H1 (cell line): Measurements from ENCODE around the gene KANSL1L. TPM values are rescaled to one million over a fixed set of nuclear protein-coding genes. Genes with fewer than 3 reads are reported as not detected.

ENCODE experiments used
- CTCF ChIA-PET: fragments of 300-600 bp; sonication (Branson Sonifier 250); formaldehyde crosslinking; loops from one replicate; lab custom pipeline; 2021; ENCODE audit not compliant: partially characterized antibody; lab: Charles Lee
- POLR2A ChIA-PET: fragments of 300-600 bp; sonication (Branson Sonifier 250); formaldehyde crosslinking; loops from one replicate; lab custom pipeline; 2021; ENCODE audit warnings: inconsistent platforms; ENCODE audit not compliant: partially characterized antibody; lab: Charles Lee
- DNase-seq, 2 experiments: peaks; one replicate each; pipeline versions ENCODE4 v3.0.0 to v3.0.0-alpha.2; 2010 to 2022; ENCODE audit warnings: low spot score in 2 of 2, low read depth in 1 of 2, mixed read lengths in 1 of 2
- FAIRE-seq: peaks from 2 replicates; lab custom pipeline; 2011; peaks lifted over from hg19 to GRCh38; lab: Jason Lieb, UNC
- H2AFZ ChIP-seq: 2 replicates; pipeline ENCODE4 v1.8.1; 2012; ENCODE audit warnings: low read length, inconsistent platforms
- H2AK5ac ChIP-seq: 2 replicates; pipeline ENCODE4 v1.6.1; 2013; ENCODE audit warnings: low read depth, low read length
- H2BK120ac ChIP-seq: replicated peaks from 2 replicates; pipeline ENCODE3; 2013; ENCODE audit warnings: low read depth, low read length, inconsistent platforms
- H2BK12ac ChIP-seq: 2 replicates; pipeline ENCODE4 v1.6.1; 2013; ENCODE audit warnings: low read depth, low read length
- H2BK15ac ChIP-seq: 2 replicates; pipeline ENCODE4 v1.6.1; 2013; ENCODE audit warnings: low read length
- H2BK20ac ChIP-seq: 2 replicates; pipeline ENCODE4 v1.6.1; 2013; ENCODE audit warnings: low read length
- H2BK5ac ChIP-seq: 2 replicates; pipeline ENCODE4 v1.6.1; 2013; ENCODE audit warnings: low read depth, low read length
- H3K14ac ChIP-seq: 2 replicates; pipeline ENCODE4 v1.6.1; 2013; ENCODE audit warnings: inconsistent platforms; ENCODE audit not compliant: insufficient read length
- H3K18ac ChIP-seq: 2 replicates; pipeline ENCODE4 v1.6.1; 2013; ENCODE audit warnings: low read length; ENCODE audit errors: extremely low read depth
- H3K23ac ChIP-seq: 2 replicates; pipeline ENCODE4 v1.6.1; 2013; ENCODE audit warnings: inconsistent platforms; ENCODE audit not compliant: insufficient read length
- H3K23me2 ChIP-seq: 2 replicates; pipeline ENCODE4 v1.6.1; 2013; ENCODE audit warnings: low read depth, low read length
- H3K27ac ChIP-seq: 2 replicates; pipeline ENCODE4 v1.6.1; 2011; ENCODE audit warnings: low read depth, low read length, inconsistent platforms
- H3K27me3 ChIP-seq, 4 experiments: replicated peaks in 1 of 4; 1 replicate in 1 of 4; 2 replicates in 3 of 4; pipeline versions ENCODE4 v1.6.1 to v1.8.1; 2011 to 2013; ENCODE audit warnings: low read length in 3 of 4, mild to moderate bottlenecking in 3 of 4, inconsistent platforms in 2 of 4, mixed read lengths in 2 of 4, moderate library complexity in 1 of 4; ENCODE audit not compliant: control insufficient read depth in 3 of 4, insufficient read depth in 3 of 4; ENCODE audit errors: extremely low read depth in 1 of 4
- H3K36me3 ChIP-seq, 4 experiments: 2 replicates each; pipeline versions ENCODE4 v1.6.1 to v1.8.1; 2011 to 2013; ENCODE audit warnings: mild to moderate bottlenecking in 4 of 4, low read length in 3 of 4, moderate library complexity in 2 of 4, control low read depth in 1 of 4, inconsistent platforms in 1 of 4; ENCODE audit not compliant: insufficient read depth in 4 of 4, control insufficient read depth in 2 of 4
- H3K4ac ChIP-seq: replicated peaks from 2 replicates; pipeline ENCODE3; 2013; ENCODE audit warnings: low read length, low read depth, mixed read lengths, inconsistent platforms; ENCODE audit not compliant: insufficient read length
- H3K4me1 ChIP-seq, 4 experiments: replicated peaks in 1 of 4; 1 replicate in 1 of 4; 2 replicates in 3 of 4; pipeline versions ENCODE4 v1.6.1 to v1.8.1; 2011 to 2013; ENCODE audit warnings: low read length in 3 of 4, inconsistent platforms in 2 of 4, mixed read lengths in 1 of 4; ENCODE audit not compliant: insufficient read depth in 4 of 4, control insufficient read depth in 3 of 4
- H3K4me2 ChIP-seq, 2 experiments: 2 replicates each; pipeline versions ENCODE4 v1.6.1 to v1.8.1; 2011 to 2013; ENCODE audit warnings: low read depth in 2 of 2, low read length in 2 of 2, control low read depth in 1 of 2, inconsistent platforms in 1 of 2, mild to moderate bottlenecking in 1 of 2; ENCODE audit not compliant: insufficient read depth in 1 of 2
- H3K4me3 ChIP-seq, 4 experiments: fragments of 200-600, 300-600 bp in 1 of 4; sonication (generic), shearing (Covaris generic), sonication (Bioruptor Twin) in 1 of 4; 2 replicates each; pipeline versions ENCODE4 v1.5.1 to v1.8.1; 2011 to 2016; ENCODE audit warnings: low read length in 4 of 4, low read depth in 3 of 4, control low read depth in 2 of 4, inconsistent platforms in 2 of 4, mild to moderate bottlenecking in 2 of 4, mixed read lengths in 1 of 4, moderate library complexity in 1 of 4; ENCODE audit not compliant: insufficient read depth in 2 of 4; ENCODE audit errors: extremely low read depth in 1 of 4
- H3K56ac ChIP-seq: replicated peaks from 2 replicates; pipeline ENCODE3; 2013; ENCODE audit warnings: low read depth, mild to moderate bottlenecking, mixed read lengths, low read length, inconsistent platforms; ENCODE audit not compliant: insufficient read length
- H3K79me1 ChIP-seq: 2 replicates; pipeline ENCODE4 v1.6.1; 2013; ENCODE audit warnings: low read depth, low read length, control low read depth
- H3K79me2 ChIP-seq, 2 experiments: 2 replicates each; pipeline versions ENCODE4 v1.6.1 to v1.8.1; 2012 to 2013; ENCODE audit warnings: low read length in 2 of 2, mild to moderate bottlenecking in 2 of 2, inconsistent platforms in 1 of 2; ENCODE audit not compliant: insufficient read depth in 2 of 2, control insufficient read depth in 1 of 2
- H3K9ac ChIP-seq, 4 experiments: replicated peaks in 1 of 4; 1 replicate in 1 of 4; 2 replicates in 3 of 4; pipeline versions ENCODE4 v1.6.1 to v1.8.1; 2011 to 2013; ENCODE audit warnings: low read depth in 3 of 4, low read length in 3 of 4, control low read depth in 2 of 4, mild to moderate bottlenecking in 2 of 4, moderate library complexity in 2 of 4, inconsistent platforms in 1 of 4; ENCODE audit errors: extremely low read depth in 1 of 4
- H3K9me3 ChIP-seq, 2 experiments: 2 replicates each; pipeline versions ENCODE4 v1.6.1 to v1.8.1; 2012 to 2013; ENCODE audit warnings: mild to moderate bottlenecking in 2 of 2, moderate library complexity in 2 of 2, control low read depth in 1 of 2, inconsistent platforms in 1 of 2, low read depth in 1 of 2, low read length in 1 of 2, mixed read lengths in 1 of 2; ENCODE audit not compliant: insufficient read depth in 2 of 2
- H4K20me1 ChIP-seq, 2 experiments: replicated peaks in 1 of 2; 2 replicates each; pipeline versions ENCODE3 to v1.8.1; 2011 to 2013; ENCODE audit warnings: inconsistent platforms in 2 of 2, low read length in 2 of 2, mild to moderate bottlenecking in 1 of 2; ENCODE audit not compliant: insufficient read depth in 2 of 2, control insufficient read depth in 1 of 2
- H4K5ac ChIP-seq: 2 replicates; pipeline ENCODE4 v1.6.1; 2013; ENCODE audit warnings: low read length, low read depth, mixed read lengths, inconsistent platforms; ENCODE audit not compliant: insufficient read length
- H4K8ac ChIP-seq: 2 replicates; pipeline ENCODE4 v1.8.0; 2013; ENCODE audit warnings: mild to moderate bottlenecking, moderate library complexity, low read length, inconsistent platforms; ENCODE audit not compliant: insufficient read depth; ENCODE audit errors: extremely low read depth
- H4K91ac ChIP-seq: replicated peaks from 2 replicates; pipeline ENCODE3; 2013; ENCODE audit warnings: low read length, mixed read lengths, inconsistent platforms; ENCODE audit not compliant: insufficient read length
- ASH2L ChIP-seq: fragments of 200-600, 300-600 bp; sonication (generic); IDR thresholded peaks from one replicate; pipeline ENCODE4 v1.7.1; 2017; ENCODE audit warnings: low read length
- BACH1 ChIP-seq: IDR thresholded peaks from 2 replicates; pipeline ENCODE4 v1.6.1; 2012; ENCODE audit warnings: low read length, improper control_type of control experiment
- FOSL1 ChIP-seq: IDR thresholded peaks from 2 replicates; pipeline ENCODE4 v1.6.1; 2011; ENCODE audit warnings: mild to moderate bottlenecking, low read depth, low read length, moderate library complexity; ENCODE audit not compliant: insufficient read depth
- HDAC2 ChIP-seq, 2 experiments: fragments of 300-600 bp in 1 of 2; sonication (generic) in 1 of 2; IDR thresholded peaks; 2 replicates each; pipeline ENCODE4 v1.6.1; 2011 to 2012; ENCODE audit warnings: low read depth in 2 of 2, low read length in 2 of 2, mild to moderate bottlenecking in 2 of 2, moderate library complexity in 2 of 2, borderline replicate concordance in 1 of 2, inconsistent platforms in 1 of 2
- SAP30 ChIP-seq: fragments of 300-600 bp; sonication (generic); IDR thresholded peaks from 2 replicates; pipeline ENCODE4 v1.7.1; 2012; ENCODE audit warnings: low read length, moderate library complexity, mild to moderate bottlenecking, inconsistent platforms; ENCODE audit not compliant: insufficient read depth, insufficient replicate concordance
- WGBS, 2 experiments: shearing (Covaris generic) in 1 of 2; methylation state at CpG; one replicate each; pipeline versions ENCODE4 v1.1.6 to v1.1.7; 2013 to 2015; ENCODE audit warnings: low lambda C conversion rate in 2 of 2, mixed read lengths in 2 of 2, inconsistent platforms in 1 of 2, low coverage in 1 of 2, missing lambda C conversion rate in 1 of 2; ENCODE audit not compliant: insufficient replicate concordance in 2 of 2, insufficient coverage in 1 of 2, insufficient read length in 1 of 2; ENCODE audit errors: extremely low coverage in 1 of 2, missing lambda C conversion rate in 1 of 2; 5-methylcytosine and 5-hydroxymethylcytosine counted together
- polyA plus RNA-seq, 7 experiments: library from polyadenylated mRNA; depleted of rRNA in 3 of 7; stranded (reverse) in 5 of 7; unstranded in 2 of 7; fragments of >200 nt in 5 of 7; fragments of 200-250 nt in 2 of 7; gene quantifications; 1 replicate in 5 of 7; 2 replicates in 1 of 7; 4 replicates in 1 of 7; pipeline versions ENCODE4 v1.2.1 to v1.2.3, GENCODE V29; 2011 to 2013; ENCODE audit warnings: missing spikeins in 2 of 7, mixed read lengths in 2 of 7
- total RNA-seq: library from RNA; stranded (reverse); fragmentation: NEBNext Ultra II Directional; extraction: Animal tissue kit (Norgen Biotek cat#: 25700); gene quantifications from 2 replicates; pipeline ENCODE4 v1.2.1, GENCODE V29; 2021

KANSL1L gene
- total and polyA plus RNA-seq, 2 of the 8 experiments (the other 6 are each of a cell fraction or from before 2014, with no cell fraction given), result 5.4 to 17.2 TPM

DNA sequence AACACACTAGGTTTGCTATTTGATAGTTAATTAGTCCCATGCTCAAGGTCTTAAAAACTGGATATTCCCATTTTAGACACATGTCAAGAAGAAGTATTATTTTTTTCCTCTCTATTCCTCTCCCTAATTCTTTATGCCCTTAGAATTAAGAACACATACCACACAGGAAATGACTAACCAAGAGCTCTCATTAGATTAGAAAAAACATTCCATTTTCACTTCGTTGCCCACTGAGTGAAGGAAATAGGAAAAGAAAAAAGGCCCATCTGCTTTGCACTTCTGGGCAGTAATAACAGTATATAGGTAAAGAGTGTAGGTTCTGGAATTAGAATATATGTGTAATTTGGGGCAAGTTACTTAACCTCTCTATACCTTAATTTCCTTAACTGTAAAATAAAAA lies 27.1 kb upstream of the KANSL1L start:
- 64% methylated on average over 1 of the region's 1 CpG; no CpG with 5 or more reads in 1 of the 2 experiments for WGBS, 2 experiments
- DNase-seq (no peak), FAIRE-seq (no peak)
- Histone ChIP-seq H3K79me2 (no peaks in the 10 kb centered on the region), H3K4me2 (no peak overlapping the region), H3K23ac (no peak overlapping the region), H3K14ac (no peak overlapping the region), H2AK5ac (no peak overlapping the region), H3K27ac (no peak overlapping the region), H3K4me3 (no peak overlapping the region), H4K8ac (no peak overlapping the region), H3K56ac (no peak overlapping the region), H2BK15ac (no peak overlapping the region), H4K20me1 (no peaks in the 10 kb centered on the region), H3K23me2 (no peaks in the 10 kb centered on the region; the same call in 1 of the 2 replicates), H3K27me3 (peaks cover 0 to 1% (median 0%) of the 10 kb centered on the region in 4 experiments; a peak in 1 of 7 replicates), H2BK20ac (no peak overlapping the region), H3K4ac (no peak overlapping the region), H4K5ac (no peak overlapping the region), H3K4me1 (no peaks in the 10 kb centered on the region), H3K36me3 (no peaks in the 10 kb centered on the region), H2BK5ac (no peak overlapping the region), H2AFZ (no peak overlapping the region), H4K91ac (no peak overlapping the region), H2BK120ac (no peak overlapping the region), H3K9ac (no peak overlapping the region), H3K9me3 (no peaks in the 10 kb centered on the region), H3K79me1 (no peaks in the 10 kb centered on the region), H2BK12ac (no peak overlapping the region), H3K18ac (no peak overlapping the region)
- CTCF ChIA-PET, result interaction anchor here (0.5 to 3.8 kb wide), 29 partner anchors 8 to 864 kb away, joined by 3 to 16 read pairs (median 4); no protein-coding TSS in a partner anchor
- POLR2A ChIA-PET, result interaction anchor here (1.2 kb wide), 1 partner anchor 165 kb away, joined by 3 read pairs; no protein-coding TSS in a partner anchor
- no peak for TF ChIP-seq HDAC2 (IDR thresholded peaks at IDR 0.05; ENCODE audit: borderline replicate concordance in 1 of 2, low read depth in 2 of 2, low read length in 2 of 2)
- no peak for TF ChIP-seq ASH2L
- no peak for TF ChIP-seq BACH1
- TF ChIP-seq FOSL1, result no peak
- no peak for TF ChIP-seq SAP30
- TF ChIP-seq, all 59 proteins: peak for 0
